Muscle layer of duodenum (tissue), 2 donors: Measurements from ENCODE around the gene LINGO4.

Experiments
- H3K27ac ChIP-seq: one replicate; pipeline ENCODE4 v1.7.0; 2013; ENCODE audit warnings: mild to moderate bottlenecking, low read length
- H3K27me3 ChIP-seq: one replicate; pipeline ENCODE4 v1.7.0; 2013; ENCODE audit warnings: low read depth, mild to moderate bottlenecking, control low read depth, low read length
- H3K36me3 ChIP-seq, 2 donors: one replicate each; pipeline ENCODE4 v1.7.0; 2013; ENCODE audit warnings: low read length in 2 of 2, control low read depth in 1 of 2, mild to moderate bottlenecking in 1 of 2; ENCODE audit not compliant: insufficient read depth in 2 of 2, control insufficient read depth in 1 of 2
- H3K4me1 ChIP-seq, 2 donors: one replicate each; pipeline ENCODE4 v1.7.0; 2013; ENCODE audit warnings: low read length in 2 of 2, mild to moderate bottlenecking in 2 of 2, control low read depth in 1 of 2, moderate library complexity in 1 of 2; ENCODE audit not compliant: insufficient read depth in 2 of 2, control insufficient read depth in 1 of 2
- H3K4me3 ChIP-seq, 2 donors: one replicate each; pipeline ENCODE4 v1.7.0; 2013; ENCODE audit warnings: low read length in 2 of 2, low read depth in 1 of 2, mild to moderate bottlenecking in 1 of 2
- H3K9me3 ChIP-seq, 2 donors: one replicate each; pipeline ENCODE4 v1.7.0; 2013; ENCODE audit warnings: low read length in 2 of 2, control low read depth in 1 of 2, mild to moderate bottlenecking in 1 of 2; ENCODE audit not compliant: control insufficient read depth in 1 of 2
- donor health status: healthy.

LINGO4 gene

DNA sequence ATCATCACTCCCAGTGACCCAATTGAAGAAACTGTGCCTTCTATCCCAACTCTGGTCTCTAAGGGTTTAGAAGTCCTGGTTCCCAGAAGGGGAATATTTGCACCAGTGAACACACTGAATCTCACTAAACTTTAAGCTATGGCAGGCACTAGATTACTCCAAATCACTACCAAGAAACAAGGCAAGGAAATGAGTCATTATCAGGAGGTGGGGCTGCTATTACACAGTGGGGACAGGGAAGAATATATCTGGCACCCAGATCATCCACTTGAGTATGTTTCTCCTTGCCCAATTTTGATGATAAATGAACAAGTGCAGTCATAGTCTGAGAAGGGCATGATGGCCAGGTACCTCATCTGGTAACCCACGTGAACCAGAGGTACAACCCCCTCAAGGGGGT lies 48.9 kb downstream of the LINGO4 start:
- no peaks in the 10 kb centered on the region for H3K4me1 ChIP-seq
- H3K4me3 ChIP-seq = no peak overlapping the region
- no peak overlapping the region for H3K27ac ChIP-seq
- H3K36me3 ChIP-seq = peaks cover 22 to 35% of the 10 kb centered on the region in 2 donors
- no peaks in the 10 kb centered on the region for H3K9me3 ChIP-seq
- no peaks in the 10 kb centered on the region for H3K27me3 ChIP-seq
